ENCODE results near the gene PRX.

The PRX gene

DNA sequence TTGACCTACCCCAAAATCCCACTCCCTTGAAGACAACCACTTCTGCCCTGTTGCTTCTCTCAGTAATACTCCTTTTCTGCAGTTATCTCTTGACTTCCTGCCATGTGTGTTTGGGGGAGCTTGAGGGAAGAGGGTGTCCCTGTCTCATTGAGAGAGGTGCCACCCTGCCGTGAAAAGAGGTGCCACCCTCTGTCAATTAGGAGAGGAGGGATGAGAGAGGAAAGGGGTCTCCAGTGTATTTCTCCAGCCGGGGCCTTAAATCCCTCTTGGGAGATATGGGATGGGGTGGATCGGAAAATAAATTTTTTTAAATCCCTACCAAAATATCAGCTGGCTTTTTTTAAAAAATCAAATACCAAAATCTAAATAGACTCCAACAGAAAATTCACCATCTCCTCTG is 48.2 kb downstream of the PRX start:
- no peak for DNase-seq (ENCODE audit: low read depth)

DNA sequence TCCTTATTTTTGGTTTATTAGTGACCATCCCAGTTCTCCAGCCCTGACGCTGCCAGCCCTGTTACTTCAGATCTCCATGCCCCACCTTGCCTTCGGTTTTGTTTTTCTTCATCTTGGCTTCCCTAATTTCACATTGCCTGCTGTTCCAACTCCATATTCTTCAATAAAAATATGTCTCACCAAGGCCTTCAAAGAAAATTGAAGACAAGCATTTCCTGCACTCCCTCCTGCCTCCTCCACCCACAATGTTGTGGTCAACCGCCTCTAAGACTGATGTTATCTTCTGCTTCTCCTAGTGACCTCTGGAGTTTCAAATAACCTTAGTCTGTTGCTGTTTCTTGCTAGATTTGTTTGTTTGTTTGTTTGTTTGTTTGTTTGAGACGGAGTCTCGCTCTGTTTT is 50.1 kb downstream of the PRX start:
- peak; percentile 46 for DNase-seq (ENCODE audit: low read depth)

DNA sequence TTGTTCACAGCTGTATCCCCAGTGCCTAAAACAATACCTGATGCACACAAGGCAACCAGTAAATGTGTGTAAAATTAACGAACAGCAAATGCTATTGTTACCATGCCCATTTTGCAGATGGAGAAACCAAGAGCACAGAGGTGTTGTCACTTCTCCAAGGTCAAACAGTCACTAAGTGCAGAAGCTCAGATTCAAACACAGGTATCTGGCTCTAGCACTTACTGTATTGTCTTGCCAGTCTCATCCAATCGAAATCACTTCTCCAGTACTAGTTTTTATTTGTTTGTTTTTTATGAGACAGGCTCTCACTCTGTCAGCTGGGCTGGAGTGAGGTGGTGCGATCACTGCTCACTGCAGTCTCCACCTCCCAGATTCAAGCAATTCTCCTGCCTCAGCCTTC is 51.0 kb downstream of the PRX start:
- DNase-seq (ENCODE audit: low read depth), result no peak

DNA sequence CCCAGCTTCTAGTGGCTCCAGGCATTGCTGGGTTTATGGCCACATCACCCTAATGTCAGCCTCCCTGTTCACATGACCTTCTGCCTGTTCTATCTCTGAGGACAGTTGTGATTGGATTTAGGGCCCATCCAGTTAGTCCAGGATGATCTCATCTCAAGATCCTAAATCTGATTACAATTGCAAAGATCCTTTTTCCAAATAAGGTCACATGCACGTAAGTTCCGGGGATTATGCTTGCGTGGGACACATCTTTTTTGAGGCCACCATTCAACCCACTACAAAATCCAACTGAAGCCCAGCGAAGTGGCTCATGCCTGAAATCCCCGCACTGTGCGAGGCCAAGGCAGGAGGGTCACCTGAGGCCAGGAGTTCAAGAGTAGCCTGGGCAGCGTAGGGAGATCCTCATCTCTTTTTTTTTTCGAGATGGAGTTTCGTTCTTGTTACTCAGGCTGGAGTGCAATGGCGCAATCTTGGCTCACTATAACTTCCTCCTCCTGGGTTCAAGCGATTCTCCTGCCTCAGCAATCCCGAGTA is 52.4 kb downstream of the PRX start:
- DNase-seq (ENCODE audit: low read depth), result no peak

DNA sequence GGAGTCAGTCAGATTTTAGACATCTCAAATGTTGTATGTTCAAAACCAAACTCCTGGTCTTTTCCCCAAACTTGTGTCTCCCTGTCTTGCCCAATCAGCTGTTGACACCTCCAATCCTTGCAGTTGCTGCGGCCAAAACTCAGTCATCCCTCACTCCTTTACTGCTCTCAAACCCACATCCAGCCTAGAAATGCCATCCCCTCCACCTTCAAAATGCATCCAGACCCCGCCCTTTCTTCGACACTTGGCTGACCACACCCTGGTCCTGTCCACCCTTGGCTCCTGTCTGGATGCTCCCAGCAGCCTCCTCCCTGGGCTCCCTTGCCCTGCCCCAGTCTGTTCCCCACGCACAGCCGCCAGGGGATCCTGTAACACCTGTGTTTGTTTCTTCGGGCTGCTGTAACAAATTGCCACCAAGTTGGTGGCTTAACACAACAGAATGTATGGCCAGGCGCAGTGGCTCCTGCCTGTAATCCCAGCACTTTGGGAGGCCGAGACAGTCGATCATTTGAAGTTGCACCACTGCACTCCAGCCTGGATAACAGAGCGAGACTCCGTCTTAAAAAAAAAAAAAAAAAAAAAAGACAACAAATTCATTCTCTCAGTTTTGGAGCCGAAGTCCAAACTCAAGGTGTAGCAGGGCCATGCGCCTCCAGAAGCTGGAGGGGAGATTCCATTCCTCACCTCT is 53.0 kb downstream of the PRX start:
- no peak for DNase-seq (ENCODE audit: low read depth)

DNA sequence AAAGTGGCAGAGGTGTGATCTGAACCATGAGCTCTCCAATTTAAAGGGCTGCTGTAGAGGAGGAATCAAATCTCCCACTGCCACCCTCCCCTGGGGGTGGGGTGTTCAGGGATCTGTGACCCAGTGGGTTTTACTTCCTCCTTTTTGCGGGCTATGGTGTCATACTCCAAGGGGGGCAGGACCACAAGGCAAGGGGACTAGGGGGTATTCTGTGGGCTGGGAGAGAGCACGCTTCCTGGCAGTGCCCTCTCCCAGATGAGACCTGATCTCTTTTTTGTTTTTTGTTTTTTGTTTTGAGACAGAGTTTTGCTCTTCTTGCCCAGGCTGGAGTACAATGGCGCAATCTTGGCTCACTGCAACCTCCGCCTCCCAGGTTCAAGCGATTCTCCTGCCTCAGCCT is 54.4 kb downstream of the PRX start:
- no peak for DNase-seq (ENCODE audit: low read depth)

DNA sequence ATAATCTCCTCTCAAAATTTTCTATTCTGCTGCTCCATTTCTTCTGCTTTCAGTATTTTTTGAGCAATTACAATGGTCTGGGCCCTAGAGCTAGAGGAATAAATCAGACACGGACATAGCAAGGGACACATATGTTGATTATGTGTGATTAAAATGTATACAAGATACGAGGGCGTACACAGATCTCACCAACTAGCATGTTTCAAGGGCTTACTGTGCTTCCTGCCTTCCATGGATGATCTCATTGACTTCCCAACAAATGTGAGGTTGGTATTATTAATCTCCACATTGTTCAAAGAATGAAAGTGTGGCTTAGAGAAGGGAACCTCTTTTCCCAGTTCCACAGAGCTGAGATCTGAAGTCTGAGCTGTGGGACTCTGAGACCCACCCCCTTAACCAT is 55.5 kb downstream of the PRX start:
- DNase-seq (ENCODE audit: low read depth), result no peak

DNA sequence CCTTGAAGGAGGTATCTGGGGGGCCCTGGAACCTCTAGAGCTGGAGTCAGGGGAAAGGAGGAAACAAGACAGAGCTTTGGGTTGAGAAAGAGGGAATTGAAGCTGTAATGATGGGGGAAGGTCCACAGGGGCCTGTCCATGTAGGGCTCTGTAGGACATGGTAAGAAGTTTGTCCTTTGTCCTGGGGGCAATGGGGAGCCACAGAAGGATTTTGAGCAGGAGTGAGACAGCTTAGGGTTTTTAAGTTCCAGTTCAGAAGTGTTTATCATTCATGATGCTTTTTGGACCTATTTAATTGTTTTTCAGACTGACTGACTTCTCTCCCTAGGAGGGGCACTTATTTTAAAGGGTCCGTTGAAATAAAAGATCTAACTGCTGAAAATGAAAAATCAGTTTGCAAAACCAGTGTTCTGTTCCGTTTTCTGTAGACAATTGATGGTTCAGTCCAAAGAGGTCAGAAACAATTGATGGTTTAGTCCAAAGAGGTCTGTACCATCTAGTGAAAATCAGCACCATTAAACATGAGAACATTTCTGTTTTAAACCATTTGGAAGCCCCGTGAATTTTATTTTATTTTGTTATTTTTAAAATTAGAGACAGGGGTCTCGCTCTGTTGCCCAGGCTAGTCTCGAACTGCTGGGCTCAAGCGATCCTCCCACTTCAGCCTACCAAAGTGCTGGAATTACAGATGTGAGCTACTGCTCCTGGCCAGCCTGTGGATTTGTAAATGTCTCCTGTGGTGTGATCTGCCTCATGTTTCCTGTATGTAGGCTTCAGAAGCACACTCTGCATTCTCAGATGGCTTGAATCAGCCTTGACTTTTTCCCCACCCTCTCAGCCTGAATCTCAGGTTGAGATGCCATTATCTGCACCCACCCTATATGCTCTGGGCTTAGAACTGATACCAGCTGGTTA is 56.2 kb downstream of the PRX start:
- no peak for DNase-seq (ENCODE audit: low read depth)

DNA sequence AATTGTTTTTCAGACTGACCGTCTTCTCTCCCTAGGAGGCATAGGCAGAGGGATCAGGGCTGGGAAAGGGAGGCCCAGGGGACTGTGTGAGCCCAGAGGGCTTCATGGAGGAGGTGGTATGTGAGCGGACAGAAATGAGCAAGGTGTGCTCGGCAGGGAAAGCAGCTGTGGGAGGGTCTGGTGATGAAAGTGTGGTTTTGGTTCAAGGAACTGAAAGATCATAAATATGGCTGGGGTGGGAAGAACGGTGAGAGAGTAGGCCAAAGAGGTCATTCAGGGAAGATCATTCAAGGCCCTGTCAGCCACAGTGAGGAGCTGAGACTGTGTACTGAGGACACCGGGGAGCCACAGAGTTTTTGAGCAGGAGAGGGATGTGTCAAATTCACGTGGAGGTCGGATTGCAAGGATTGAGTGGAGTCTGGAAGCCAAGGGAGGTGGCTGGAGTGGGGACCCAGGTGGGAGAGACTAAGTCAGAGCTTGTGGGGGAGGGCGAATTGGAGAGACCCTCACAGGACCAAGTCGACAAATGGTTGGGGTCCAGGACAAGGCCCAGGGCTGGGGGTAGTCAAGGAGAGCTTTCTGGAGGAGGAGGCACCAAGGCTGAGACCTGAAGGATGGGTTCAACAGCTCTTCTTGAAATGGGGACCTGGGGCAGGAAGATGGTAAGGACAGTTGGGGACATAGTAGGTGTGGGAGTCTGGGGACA is 57.0 kb downstream of the PRX start:
- DNase-seq (ENCODE audit: low read depth), result no peak

DNA sequence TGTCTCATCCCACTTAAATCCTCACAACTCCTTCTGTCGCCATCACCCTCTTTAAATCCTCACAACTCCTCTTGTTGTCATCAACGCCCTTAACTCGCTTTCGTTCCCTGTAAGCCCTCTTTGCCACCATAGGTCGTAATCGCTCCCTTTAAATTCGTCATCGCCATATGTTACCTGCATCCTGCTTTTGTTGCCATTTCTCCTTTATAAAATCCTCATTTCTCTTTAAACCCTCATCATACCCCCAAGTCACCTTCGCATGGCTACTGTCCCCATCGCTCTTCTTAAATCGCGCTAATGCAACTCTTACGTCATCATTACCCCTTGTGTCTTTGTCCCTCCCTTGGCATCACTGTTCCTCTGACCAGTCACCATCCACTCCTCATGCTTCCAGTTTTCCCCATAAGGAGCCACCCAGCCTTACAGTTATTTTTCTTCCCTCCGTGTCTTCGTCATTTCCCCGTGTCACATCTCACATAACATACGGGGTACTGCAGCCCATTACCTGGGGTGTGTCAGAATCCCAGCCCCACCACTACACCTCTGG is 64.1 kb downstream of the PRX start:
- DNase-seq (ENCODE audit: low read depth), result peak; percentile 41

DNA sequence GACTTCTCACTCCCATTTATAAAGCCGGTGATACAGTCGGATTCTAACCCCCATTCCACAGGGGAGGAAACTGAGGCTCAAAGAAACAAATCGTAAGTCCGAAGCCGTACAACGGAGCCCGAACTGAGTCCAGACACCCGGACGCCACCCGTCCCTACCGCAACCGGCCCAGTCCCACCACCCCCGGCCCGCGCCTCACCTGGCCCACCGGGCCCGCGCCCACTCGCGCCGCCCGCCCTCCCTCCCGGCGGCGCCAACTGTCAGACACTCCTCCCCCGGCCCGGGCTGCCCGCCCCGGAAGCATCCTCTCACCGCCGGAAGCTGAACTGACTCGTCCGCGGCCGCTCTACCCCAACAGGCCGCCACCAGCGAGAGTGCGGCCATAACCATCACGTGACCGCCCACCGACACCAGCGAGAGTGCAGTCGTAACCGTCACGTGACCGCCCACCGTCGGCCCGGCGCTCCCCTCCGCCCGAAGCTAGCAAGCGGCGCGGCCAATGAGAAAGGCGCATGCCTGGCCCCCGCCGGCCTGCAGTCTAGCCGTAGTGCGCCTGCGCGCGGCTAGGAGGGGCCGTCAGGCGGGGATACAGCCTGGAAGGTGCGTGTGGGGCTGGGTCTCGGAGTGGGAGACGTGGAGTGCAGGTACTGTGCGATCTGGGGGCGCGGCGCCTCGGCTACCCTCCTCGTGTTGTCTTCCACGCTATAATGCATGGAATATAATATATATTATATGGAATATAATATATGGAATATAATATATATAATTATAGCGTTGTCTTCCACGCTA is 64.9 kb downstream of the PRX start, which contains the start of the genes C19orf47 and PLD3:
Gene C19orf47 (minus strand): TSS at position 273 of the 789 bp plus-strand sequence. CDS start 6,540 bp downstream, outside the sequence.
Gene PLD3 (plus strand): TSS at position 571 of the 789 bp plus-strand sequence. CDS start 17,789 bp downstream, outside the sequence.
- DNase-seq (ENCODE audit: low read depth), result peak; percentile 98

DNA sequence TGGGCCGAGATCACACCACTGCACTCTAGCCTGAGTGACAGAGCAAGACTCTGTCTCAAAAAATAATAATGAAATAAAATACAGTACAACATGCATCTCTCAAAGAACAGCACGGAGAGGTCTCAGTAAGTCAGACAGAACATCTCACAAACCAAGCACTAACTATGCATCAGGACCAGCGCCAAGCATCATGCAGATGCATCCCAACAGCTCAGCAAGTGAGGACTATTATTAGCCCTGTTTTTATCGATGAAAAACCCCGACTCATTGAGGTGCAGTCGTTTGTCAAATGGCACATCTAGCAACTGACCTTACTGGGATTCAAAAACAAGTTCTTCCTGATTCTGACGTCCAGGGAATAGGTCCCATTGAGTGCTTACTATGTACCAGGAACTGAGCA is 68.8 kb downstream of the PRX start:
- no peak for DNase-seq (ENCODE audit: low read depth)

Data from CMK (cell line).